HG03175 (cell line): ENCODE data around the gene MAN2C1.
"Not testable (repeated sequence)": the region's sequence is repeated elsewhere in the genome, so short reads cannot be mapped to it uniquely, and the experiment has no call there.

Experiments
- ATAC-seq: cut with Tn5 transposase; IDR thresholded peaks from one replicate; pipeline ENCODE4 v1.9.1; 2021; ENCODE audit warnings: mild to moderate bottlenecking, moderate library complexity; ENCODE audit not compliant: unreplicated experiment

Gene MAN2C1

GRCh38 chr15:75361361-75361988, 6.9 kb downstream of the MAN2C1 start:
- ATAC-seq = no peak

GRCh38 chr15:75360856-75361255, 7.6 kb downstream of the MAN2C1 start:
- ATAC-seq = no peak

DNA sequence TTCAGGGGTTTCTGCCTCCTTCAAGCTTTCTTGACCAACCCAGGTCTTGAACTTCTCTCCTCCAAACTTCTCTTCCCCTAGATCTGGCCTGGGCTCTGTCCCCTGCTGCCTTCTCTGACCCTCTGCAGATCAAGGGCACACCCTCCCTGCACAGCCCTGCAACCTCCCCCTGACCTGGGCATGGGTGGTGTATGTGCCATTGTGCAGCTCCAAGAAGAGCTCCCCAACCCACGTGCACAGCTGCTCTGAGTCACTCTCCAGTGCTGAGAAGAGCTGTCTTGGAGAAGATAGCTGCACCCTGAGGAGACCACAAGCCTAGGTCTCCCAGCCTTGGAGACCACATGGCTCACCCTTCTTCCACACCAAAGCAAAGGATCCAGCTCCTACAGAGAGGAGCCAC, 8.0 kb downstream of the MAN2C1 start:
- ATAC-seq = no peak

DNA sequence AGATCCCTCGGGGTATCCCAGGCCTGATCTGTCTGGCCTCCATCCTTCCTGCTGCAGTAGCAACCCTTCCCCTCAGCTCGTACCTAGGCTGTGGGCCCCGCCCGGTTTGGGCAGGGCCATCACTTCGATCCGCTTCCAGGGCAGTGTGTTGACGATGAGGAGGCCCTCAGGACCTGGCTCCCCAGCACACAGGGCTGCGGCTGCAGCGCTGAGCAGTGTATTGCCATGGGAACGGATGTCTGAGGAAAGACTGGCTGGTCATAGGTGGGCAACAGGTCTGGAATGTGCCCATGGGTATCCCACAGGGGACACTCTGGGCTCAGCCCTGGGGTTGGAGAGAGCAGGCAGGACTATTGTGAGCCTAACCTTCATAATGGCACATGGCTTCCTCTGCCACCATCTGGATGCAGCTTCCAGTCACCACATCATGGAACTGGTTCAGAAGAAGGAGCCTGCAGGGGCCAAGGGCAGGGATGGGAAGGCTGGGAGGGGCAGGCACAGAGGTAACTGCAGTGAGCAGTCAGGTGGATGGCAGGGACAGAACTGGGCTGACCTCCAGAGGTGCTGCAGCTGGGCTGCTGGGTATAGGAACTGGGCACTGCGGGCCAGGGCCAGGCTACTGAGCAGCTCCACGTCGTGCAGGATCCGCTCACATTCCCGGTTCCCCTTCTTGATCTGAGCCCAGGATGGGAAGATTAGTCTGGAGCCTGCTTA, 8.7 kb downstream of the MAN2C1 start:
- no peak for ATAC-seq

- no peak for ATAC-seq
Measured at GRCh38 chr15:75358771-75359536, 9.5 kb downstream of the MAN2C1 start.

GRCh38 chr15:75357976-75358673, 10.3 kb downstream of the MAN2C1 start:
- no peak for ATAC-seq

DNA sequence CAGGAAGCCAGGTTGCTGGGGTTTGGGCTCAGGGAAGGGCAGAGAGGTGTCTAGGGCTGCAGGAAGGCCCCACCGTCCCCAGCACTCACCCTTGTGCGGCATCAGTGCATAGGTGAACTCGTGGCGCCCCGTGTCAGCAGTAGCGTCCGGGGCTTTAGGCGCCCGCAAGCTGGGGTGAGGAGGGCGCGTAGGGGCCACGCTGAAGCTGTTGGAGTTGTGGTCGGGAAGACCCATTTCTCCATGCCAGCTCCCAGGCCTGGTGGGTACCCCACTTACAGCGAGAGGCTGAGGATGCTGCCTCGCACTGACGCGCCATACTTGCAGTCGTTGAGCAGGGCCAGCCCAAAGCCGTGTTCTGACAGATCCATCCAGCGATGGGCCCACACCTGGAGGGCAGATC, 11.9 kb downstream of the MAN2C1 start:
- no peak for ATAC-seq

- ATAC-seq = no peak
Measured at GRCh38 chr15:75356006-75356405, 12.4 kb downstream of the MAN2C1 start.

GRCh38 chr15:75355369-75355768, 13.0 kb downstream of the MAN2C1 start:
- ATAC-seq = no peak

- ATAC-seq = no peak
Measured at GRCh38 chr15:75354454-75354853, 14.0 kb downstream of the MAN2C1 start.

- ATAC-seq = no peak
Measured at GRCh38 chr15:75353604-75354003, 14.8 kb downstream of the MAN2C1 start.

DNA sequence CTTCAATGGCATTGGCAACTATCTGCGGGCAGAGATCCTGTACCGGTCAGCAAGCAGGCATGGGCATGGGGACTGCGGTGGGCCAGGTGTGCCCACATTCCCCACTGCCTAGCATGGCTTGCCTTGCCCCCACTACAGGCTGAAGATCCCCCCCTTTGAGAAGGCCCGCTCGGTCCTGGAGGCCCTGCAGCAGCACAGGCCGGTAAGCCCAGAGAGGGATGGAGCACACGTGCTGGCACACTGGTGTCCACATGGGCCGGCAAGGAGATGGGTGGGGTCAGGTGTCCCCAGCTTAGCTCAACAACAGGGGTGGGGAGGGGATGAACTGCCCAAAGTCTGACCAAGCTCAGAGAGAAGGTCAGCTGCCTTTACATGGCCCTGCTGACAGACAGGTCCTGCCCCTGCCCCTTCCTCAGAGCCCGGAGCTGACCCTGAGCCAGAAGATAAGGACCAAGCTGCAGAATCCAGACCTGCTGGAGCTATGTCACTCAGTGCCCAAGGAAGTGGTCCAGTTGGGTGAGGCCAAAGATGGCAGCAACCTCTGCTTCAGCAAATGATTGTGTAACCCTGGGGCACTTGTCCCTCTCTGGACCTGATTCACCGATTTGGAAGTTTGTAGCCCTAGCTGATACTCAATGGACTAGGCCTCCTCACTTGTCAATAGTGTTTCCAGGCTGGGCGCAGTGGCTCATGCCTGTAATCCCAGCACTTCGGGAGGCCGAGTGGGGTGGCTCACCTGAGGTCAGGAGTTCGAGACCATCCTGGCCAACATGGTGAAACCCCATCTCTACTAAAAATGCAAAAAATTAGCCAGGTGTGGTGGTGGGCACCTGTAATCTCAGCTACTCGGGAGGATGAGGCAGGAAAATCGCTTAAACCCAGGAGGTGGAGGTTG, 16.0 kb downstream of the MAN2C1 start:
- ATAC-seq = no peak

DNA sequence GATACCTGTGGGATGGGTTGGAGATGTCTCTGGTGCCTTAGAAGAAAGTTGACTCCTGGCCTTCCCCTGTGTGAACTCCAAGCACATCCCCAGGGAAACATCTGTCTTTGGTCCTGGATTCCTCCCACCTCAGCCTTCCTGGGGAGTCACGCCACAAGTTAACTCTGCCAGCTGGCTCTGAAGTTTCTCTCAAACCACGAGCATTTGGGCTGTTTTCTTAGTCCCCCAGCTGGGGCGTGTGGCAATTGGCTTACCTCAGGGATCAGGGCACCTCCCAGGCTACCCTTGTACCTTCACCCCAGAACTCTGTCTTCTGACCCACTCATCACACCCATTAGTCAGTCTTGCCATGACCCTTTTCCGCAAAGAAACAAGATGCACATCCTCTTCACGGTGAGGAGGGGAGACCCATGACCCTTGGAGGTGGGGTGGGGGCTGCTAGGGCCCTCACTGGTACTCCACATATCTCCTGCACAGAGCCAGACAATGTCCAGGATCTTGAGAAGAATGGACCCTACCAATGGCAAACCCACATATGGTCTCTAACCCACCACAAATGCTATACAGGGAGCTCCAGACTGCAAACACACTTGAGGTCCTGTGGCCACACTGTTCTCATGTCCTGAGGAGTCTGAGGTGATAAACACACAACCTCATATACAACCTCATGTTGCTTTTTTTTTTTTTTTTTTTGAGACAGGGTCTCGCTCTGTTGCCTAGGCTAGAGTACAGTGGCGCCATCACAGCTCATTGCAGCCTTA, 17.6 kb downstream of the MAN2C1 start:
- no peak for ATAC-seq

DNA sequence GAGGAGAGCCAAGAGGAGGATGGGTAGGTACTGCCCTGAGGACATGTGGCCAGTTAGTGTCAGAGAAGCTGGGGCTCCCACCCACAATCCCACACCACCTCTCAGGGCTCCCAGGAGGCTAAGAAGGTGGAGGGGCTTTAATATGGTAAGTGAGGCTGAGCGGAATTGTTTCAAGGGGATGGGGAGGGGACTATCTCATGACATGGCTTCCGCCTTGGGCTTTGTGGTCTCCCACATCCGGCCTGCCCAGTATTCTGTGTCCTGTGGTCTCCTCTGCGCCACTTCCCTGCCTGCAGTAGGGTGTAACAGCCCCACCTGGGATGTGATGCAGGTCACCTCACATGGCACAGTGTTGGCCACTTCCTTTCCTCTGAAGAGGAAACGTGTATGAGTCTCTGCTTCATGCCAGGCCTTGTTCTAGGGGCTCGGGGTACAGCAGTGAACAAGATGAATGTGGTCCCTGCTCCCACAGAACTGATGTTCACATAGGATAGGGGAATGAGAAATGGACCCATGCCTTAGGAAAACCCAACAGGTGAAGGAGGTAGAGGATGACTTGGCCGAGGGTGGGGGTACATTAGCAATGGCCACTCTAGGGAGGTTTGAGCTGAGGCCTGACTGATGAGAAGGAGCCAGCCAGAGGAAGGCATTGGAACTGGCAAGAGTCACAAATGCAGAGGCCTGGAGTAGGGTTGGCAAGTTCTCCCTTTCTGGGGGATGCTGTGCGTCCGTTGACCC, 18.4 kb downstream of the MAN2C1 start:
- peak; percentile 56 for ATAC-seq

GRCh38 chr15:75349351-75349669, 19.1 kb downstream of the MAN2C1 start:
- not testable (repeated sequence) for ATAC-seq

DNA sequence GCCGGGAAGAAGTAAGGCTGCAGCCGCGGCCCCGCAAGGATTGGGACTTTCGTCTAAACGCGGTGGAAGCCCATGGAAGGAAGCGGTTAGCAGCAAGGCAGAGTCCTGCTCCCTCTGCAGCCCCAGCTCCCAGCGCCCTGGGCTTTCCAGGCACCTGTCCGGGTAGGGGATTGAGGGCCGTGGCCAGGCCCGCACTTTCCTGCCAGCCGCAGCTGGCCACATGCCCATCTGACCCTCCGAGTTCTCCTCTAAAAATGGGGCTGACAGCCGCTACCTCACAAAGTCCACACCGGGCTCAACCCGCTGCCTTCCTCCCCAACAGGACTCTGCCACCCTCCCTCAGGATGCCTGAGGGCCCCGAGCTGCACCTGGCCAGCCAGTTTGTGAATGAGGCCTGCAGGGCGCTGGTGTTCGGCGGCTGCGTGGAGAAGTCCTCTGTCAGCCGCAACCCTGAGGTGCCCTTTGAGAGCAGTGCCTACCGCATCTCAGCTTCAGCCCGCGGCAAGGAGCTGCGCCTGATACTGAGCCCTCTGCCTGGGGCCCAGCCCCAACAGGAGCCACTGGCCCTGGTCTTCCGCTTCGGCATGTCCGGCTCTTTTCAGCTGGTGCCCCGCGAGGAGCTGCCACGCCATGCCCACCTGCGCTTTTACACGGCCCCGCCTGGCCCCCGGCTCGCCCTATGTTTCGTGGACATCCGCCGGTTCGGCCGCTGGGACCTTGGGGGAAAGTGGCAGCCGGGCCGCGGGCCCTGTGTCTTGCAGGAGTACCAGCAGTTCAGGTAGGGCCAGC, 19.7 kb downstream of the MAN2C1 start:
- ATAC-seq = no peak

- ATAC-seq = no peak
Measured at GRCh38 chr15:75348034-75348561, 20.3 kb downstream of the MAN2C1 start.
